Fibroblast of pulmonary artery (primary cell): ENCODE data around the gene SNRPD3.
"Not testable (repeated sequence)": the region's sequence is repeated elsewhere in the genome, so short reads cannot be mapped to it uniquely, and the experiment has no call there.

ENCODE experiments used
- DNase-seq: peaks from one replicate; pipeline ENCODE4 v3.0.0-alpha.2; 2010; ENCODE audit warnings: low read depth
- H3K4me3 ChIP-seq: replicated peaks from 2 replicates; pipeline ENCODE4 v1.5.1; 2011; ENCODE audit warnings: low read depth, mild to moderate bottlenecking, control low read depth, low read length, moderate library complexity
- CTCF ChIP-seq: IDR thresholded peaks from 2 replicates; pipeline ENCODE4 v1.5.1; 2011; ENCODE audit warnings: mild to moderate bottlenecking, control low read depth, low read length, inconsistent platforms; ENCODE audit errors: missing control alignments

Gene SNRPD3

GRCh38 chr22:24595863-24596262 lies 40.1 kb downstream of the SNRPD3 start:
- no peak for TF ChIP-seq CTCF
- H3K4me3 ChIP-seq, result no peak overlapping the region
- no peak for DNase-seq

GRCh38 chr22:24597076-24597475 lies 41.3 kb downstream of the SNRPD3 start:
- DNase-seq, result not testable (repeated sequence)

GRCh38 chr22:24599514-24599913 lies 43.7 kb downstream of the SNRPD3 start:
- no peak for DNase-seq
- H3K4me3 ChIP-seq, result no peak overlapping the region
- no peak for TF ChIP-seq CTCF

More at GRCh38 chr22:24597076-24597475, 41.3 kb downstream of the SNRPD3 start:
- not testable (repeated sequence) for H3K4me3 ChIP-seq

- peak; percentile 28 for DNase-seq
- not testable (repeated sequence) for H3K4me3 ChIP-seq
These were observed 44.3 kb downstream of the SNRPD3 start for GRCh38 chr22:24599958-24600715.

- H3K4me3 ChIP-seq, result no peak overlapping the region
- no peak for DNase-seq
- TF ChIP-seq CTCF, result no peak
These were observed 45.7 kb downstream of the SNRPD3 start for GRCh38 chr22:24601217-24602104.

- not testable (repeated sequence) for H3K4me3 ChIP-seq, DNase-seq
These were observed 46.4 kb downstream of the SNRPD3 start for GRCh38 chr22:24602105-24602749.

- DNase-seq, H3K4me3 ChIP-seq: not testable (repeated sequence)
These were observed 47.3 kb downstream of the SNRPD3 start, which contains the start of gene GGT1 for GRCh38 chr22:24602847-24603769. GGT1 (plus strand) TSS chr22:24603193; CDS start chr22:24611082, 7,889 bp downstream.

GRCh38 chr22:24603770-24604629 lies 48.2 kb downstream of the SNRPD3 start:
- not testable (repeated sequence) for DNase-seq, H3K4me3 ChIP-seq

GRCh38 chr22:24606340-24606739 lies 50.5 kb downstream of the SNRPD3 start:
- not testable (repeated sequence) for DNase-seq, H3K4me3 ChIP-seq

- not testable (repeated sequence) for DNase-seq, H3K4me3 ChIP-seq
These were observed 51.7 kb downstream of the SNRPD3 start for GRCh38 chr22:24607429-24607983.

- not testable (repeated sequence) for H3K4me3 ChIP-seq, DNase-seq
These were observed 52.5 kb downstream of the SNRPD3 start for GRCh38 chr22:24608327-24608726.

- not testable (repeated sequence) for DNase-seq, H3K4me3 ChIP-seq
These were observed 54.1 kb downstream of the SNRPD3 start for GRCh38 chr22:24609888-24610287.
